Measurements from ENCODE around the gene VCL.
"Not testable (repeated sequence)": the region's sequence is repeated elsewhere in the genome, so short reads cannot be mapped to it uniquely, and the experiment has no call there.

VCL gene

GRCh38 chr10:74014574-74014973 lies 16.7 kb downstream of the VCL start:
- not testable (repeated sequence) for H2BK120ac ChIP-seq (ENCODE audit: low read depth, low read length); DNase-seq; H2AK5ac ChIP-seq (ENCODE audit: low read length, severe bottlenecking); H2AFZ ChIP-seq (ENCODE audit: low read depth, low read length); H3K9me3 ChIP-seq (ENCODE audit: control insufficient read depth, low read length); H3K4me2 ChIP-seq (ENCODE audit: low read length, poor library complexity, severe bottlenecking); H3K14ac ChIP-seq (ENCODE audit: low read length in 2 of 2); H3K79me1 ChIP-seq (replicated peaks; ENCODE audit: low read length, poor library complexity, severe bottlenecking); H4K91ac ChIP-seq (ENCODE audit: low read length); H3K4me3 ChIP-seq (ENCODE audit: insufficient read depth in 1 of 2, low read depth in 1 of 2, low read length in 2 of 2); H3K4ac ChIP-seq (ENCODE audit: low read depth in 1 of 2, low read length in 2 of 2); H2BK5ac ChIP-seq (ENCODE audit: low read depth, low read length, poor library complexity, severe bottlenecking); H4K8ac ChIP-seq (ENCODE audit: low read length); H2BK15ac ChIP-seq (ENCODE audit: low read depth, poor library complexity, severe bottlenecking); H3K23ac ChIP-seq (ENCODE audit: low read length in 2 of 2); H2BK12ac ChIP-seq (ENCODE audit: low read length in 2 of 2); H3K18ac ChIP-seq (ENCODE audit: low read depth in 1 of 2, low read length in 2 of 2); H3K27me3 ChIP-seq (ENCODE audit: control insufficient read depth in 1 of 2, insufficient read depth in 1 of 2, low read length in 2 of 2); H3K27ac ChIP-seq (ENCODE audit: low read length, poor library complexity, severe bottlenecking); H3K4me1 ChIP-seq (ENCODE audit: control insufficient read depth, insufficient read depth, low read depth, low read length); H3K9ac ChIP-seq (ENCODE audit: low read length)
- no CpG with 5 or more reads among the region's 3 CpGs for WGBS
- peaks cover 9 to 13% of the 10 kb centered on the region in 2 experiments for H3K36me3 ChIP-seq (ENCODE audit: control insufficient read depth in 1 of 2, insufficient read depth in 2 of 2, low read depth in 1 of 2, low read length in 2 of 2)

DNA sequence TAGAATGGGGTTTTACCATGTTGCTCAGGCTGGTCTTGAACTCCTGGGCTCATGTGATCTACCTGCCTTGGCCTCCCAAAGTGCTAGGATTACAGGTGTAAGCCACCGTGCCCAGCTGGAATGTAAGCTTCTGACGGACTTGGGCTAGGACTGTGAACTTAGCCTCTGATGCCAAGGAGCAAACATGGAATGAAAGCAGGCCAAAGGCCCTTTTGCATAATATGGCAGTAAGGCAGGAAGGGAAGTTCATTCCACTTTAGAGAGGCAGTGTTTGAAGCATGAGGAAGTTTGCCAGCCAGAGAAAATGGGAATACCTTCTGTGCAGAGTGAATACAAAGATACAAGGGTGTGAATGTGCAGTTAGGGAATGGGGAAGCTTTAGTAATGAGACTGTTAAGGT lies 20.3 kb downstream of the VCL start:
- no peak for DNase-seq
- no peak overlapping the region for H3K23ac ChIP-seq (ENCODE audit: low read length in 2 of 2)
- peak overlapping the region in 1 of 2 experiments; percentile 71 for H2BK12ac ChIP-seq (ENCODE audit: low read length in 2 of 2)
- H3K79me1 ChIP-seq (replicated peaks; ENCODE audit: low read length, poor library complexity, severe bottlenecking), result no peaks in the 10 kb centered on the region
- no peak overlapping the region for H3K4ac ChIP-seq (ENCODE audit: low read depth in 1 of 2, low read length in 2 of 2)
- H3K36me3 ChIP-seq (ENCODE audit: control insufficient read depth in 1 of 2, insufficient read depth in 2 of 2, low read depth in 1 of 2, low read length in 2 of 2), result peaks cover 9 to 20% of the 10 kb centered on the region in 2 experiments
- H3K14ac ChIP-seq (ENCODE audit: low read length in 2 of 2), result no peak overlapping the region
- 86% methylated on average over 2 of the region's 2 CpGs for WGBS
- no peak overlapping the region for H3K4me3 ChIP-seq (ENCODE audit: insufficient read depth in 1 of 2, low read depth in 1 of 2, low read length in 2 of 2)
- peaks cover 5% of the 10 kb centered on the region for H3K4me1 ChIP-seq (ENCODE audit: control insufficient read depth, insufficient read depth, low read depth, low read length)
- H3K27me3 ChIP-seq (ENCODE audit: control insufficient read depth in 1 of 2, insufficient read depth in 1 of 2, low read length in 2 of 2), result no peaks in the 10 kb centered on the region
- H2BK120ac ChIP-seq (ENCODE audit: low read depth, low read length), result no peak overlapping the region
- no peak overlapping the region for H2BK15ac ChIP-seq (ENCODE audit: low read depth, poor library complexity, severe bottlenecking)
- H2AFZ ChIP-seq (ENCODE audit: low read depth, low read length), result no peak overlapping the region
- no peak overlapping the region for H2AK5ac ChIP-seq (ENCODE audit: low read length, severe bottlenecking)
- no peak overlapping the region for H3K9ac ChIP-seq (ENCODE audit: low read length)
- no peaks in the 10 kb centered on the region for H3K9me3 ChIP-seq (ENCODE audit: control insufficient read depth, low read length)
- H4K8ac ChIP-seq (ENCODE audit: low read length), result no peak overlapping the region
- H3K4me2 ChIP-seq (ENCODE audit: low read length, poor library complexity, severe bottlenecking), result no peak overlapping the region
- no peak overlapping the region for H2BK5ac ChIP-seq (ENCODE audit: low read depth, low read length, poor library complexity, severe bottlenecking)
- no peak overlapping the region for H3K18ac ChIP-seq (ENCODE audit: low read depth in 1 of 2, low read length in 2 of 2)
- H4K91ac ChIP-seq (ENCODE audit: low read length), result no peak overlapping the region
- no peak overlapping the region for H3K27ac ChIP-seq (ENCODE audit: low read length, poor library complexity, severe bottlenecking)

GRCh38 chr10:74021248-74022055 lies 23.5 kb downstream of the VCL start:
- H3K4ac ChIP-seq (ENCODE audit: low read depth in 1 of 2, low read length in 2 of 2), result no peak overlapping the region
- no peak overlapping the region for H4K8ac ChIP-seq (ENCODE audit: low read length)
- no peak overlapping the region for H3K4me3 ChIP-seq (ENCODE audit: insufficient read depth in 1 of 2, low read depth in 1 of 2, low read length in 2 of 2)
- H2BK120ac ChIP-seq (ENCODE audit: low read depth, low read length), result no peak overlapping the region
- H2BK15ac ChIP-seq (ENCODE audit: low read depth, poor library complexity, severe bottlenecking), result no peak overlapping the region
- peaks cover 7% of the 10 kb centered on the region for H3K4me1 ChIP-seq (ENCODE audit: control insufficient read depth, insufficient read depth, low read depth, low read length)
- peak; percentile 96 for DNase-seq
- H2BK12ac ChIP-seq (ENCODE audit: low read length in 2 of 2), result no peak overlapping the region
- H3K4me2 ChIP-seq (ENCODE audit: low read length, poor library complexity, severe bottlenecking), result no peak overlapping the region
- peaks cover 9 to 23% of the 10 kb centered on the region in 2 experiments for H3K36me3 ChIP-seq (ENCODE audit: control insufficient read depth in 1 of 2, insufficient read depth in 2 of 2, low read depth in 1 of 2, low read length in 2 of 2)
- H3K27ac ChIP-seq (ENCODE audit: low read length, poor library complexity, severe bottlenecking), result peak overlapping the region; percentile 32
- H2AK5ac ChIP-seq (ENCODE audit: low read length, severe bottlenecking), result no peak overlapping the region
- no peak overlapping the region for H4K91ac ChIP-seq (ENCODE audit: low read length)
- H3K27me3 ChIP-seq (ENCODE audit: control insufficient read depth in 1 of 2, insufficient read depth in 1 of 2, low read length in 2 of 2), result no peaks in the 10 kb centered on the region
- H2AFZ ChIP-seq (ENCODE audit: low read depth, low read length), result no peak overlapping the region
- H3K23ac ChIP-seq (ENCODE audit: low read length in 2 of 2), result no peak overlapping the region
- WGBS, result 38% methylated on average over 1 of the region's 4 CpGs
- peak overlapping the region; percentile 69 for H3K9ac ChIP-seq (ENCODE audit: low read length)
- H3K14ac ChIP-seq (ENCODE audit: low read length in 2 of 2), result no peak overlapping the region
- peak overlapping the region in 1 of 2 experiments; percentile 33 for H3K18ac ChIP-seq (ENCODE audit: low read depth in 1 of 2, low read length in 2 of 2)
- no peak overlapping the region for H2BK5ac ChIP-seq (ENCODE audit: low read depth, low read length, poor library complexity, severe bottlenecking)
- H3K9me3 ChIP-seq (ENCODE audit: control insufficient read depth, low read length), result no peaks in the 10 kb centered on the region
- no peaks in the 10 kb centered on the region for H3K79me1 ChIP-seq (replicated peaks; ENCODE audit: low read length, poor library complexity, severe bottlenecking)

GRCh38 chr10:74022926-74023629 lies 25.2 kb downstream of the VCL start:
- H2BK5ac ChIP-seq (ENCODE audit: low read depth, low read length, poor library complexity, severe bottlenecking), result no peak overlapping the region
- H2BK12ac ChIP-seq (ENCODE audit: low read length in 2 of 2), result no peak overlapping the region
- 93% methylated on average over 3 of the region's 5 CpGs for WGBS
- H2AK5ac ChIP-seq (ENCODE audit: low read length, severe bottlenecking), result no peak overlapping the region
- H3K4me1 ChIP-seq (ENCODE audit: control insufficient read depth, insufficient read depth, low read depth, low read length), result peaks cover 7% of the 10 kb centered on the region
- no peaks in the 10 kb centered on the region for H3K79me1 ChIP-seq (replicated peaks; ENCODE audit: low read length, poor library complexity, severe bottlenecking)
- DNase-seq, result no peak
- H3K18ac ChIP-seq (ENCODE audit: low read depth in 1 of 2, low read length in 2 of 2), result no peak overlapping the region
- H3K4ac ChIP-seq (ENCODE audit: low read depth in 1 of 2, low read length in 2 of 2), result no peak overlapping the region
- no peak overlapping the region for H4K91ac ChIP-seq (ENCODE audit: low read length)
- H3K27ac ChIP-seq (ENCODE audit: low read length, poor library complexity, severe bottlenecking), result no peak overlapping the region
- no peak overlapping the region for H2AFZ ChIP-seq (ENCODE audit: low read depth, low read length)
- no peak overlapping the region for H4K8ac ChIP-seq (ENCODE audit: low read length)
- H3K27me3 ChIP-seq (ENCODE audit: control insufficient read depth in 1 of 2, insufficient read depth in 1 of 2, low read length in 2 of 2), result no peaks in the 10 kb centered on the region
- no peak overlapping the region for H3K23ac ChIP-seq (ENCODE audit: low read length in 2 of 2)
- H3K36me3 ChIP-seq (ENCODE audit: control insufficient read depth in 1 of 2, insufficient read depth in 2 of 2, low read depth in 1 of 2, low read length in 2 of 2), result peaks cover 7 to 18% of the 10 kb centered on the region in 2 experiments
- H3K14ac ChIP-seq (ENCODE audit: low read length in 2 of 2), result no peak overlapping the region
- H3K9me3 ChIP-seq (ENCODE audit: control insufficient read depth, low read length), result no peaks in the 10 kb centered on the region
- no peak overlapping the region for H3K4me2 ChIP-seq (ENCODE audit: low read length, poor library complexity, severe bottlenecking)
- H2BK15ac ChIP-seq (ENCODE audit: low read depth, poor library complexity, severe bottlenecking), result no peak overlapping the region
- H2BK120ac ChIP-seq (ENCODE audit: low read depth, low read length), result no peak overlapping the region
- no peak overlapping the region for H3K4me3 ChIP-seq (ENCODE audit: insufficient read depth in 1 of 2, low read depth in 1 of 2, low read length in 2 of 2)
- peak overlapping the region; percentile 25 for H3K9ac ChIP-seq (ENCODE audit: low read length)

Measured in mesenchymal stem cell (in vitro differentiated cells and primary cell).